ENCODE measurements around the gene PKHD1. TPM values are rescaled to one million over a fixed set of nuclear protein-coding genes. Genes with fewer than 3 reads are reported as not detected.
"Not testable (repeated sequence)": the region's sequence is repeated elsewhere in the genome, so short reads cannot be mapped to it uniquely, and the experiment has no call there.

The PKHD1 gene
- total RNA-seq, 4 donors from 2014 or later, result 0.12 TPM; not detected in 3

- TF ChIP-seq, protein P1, sequence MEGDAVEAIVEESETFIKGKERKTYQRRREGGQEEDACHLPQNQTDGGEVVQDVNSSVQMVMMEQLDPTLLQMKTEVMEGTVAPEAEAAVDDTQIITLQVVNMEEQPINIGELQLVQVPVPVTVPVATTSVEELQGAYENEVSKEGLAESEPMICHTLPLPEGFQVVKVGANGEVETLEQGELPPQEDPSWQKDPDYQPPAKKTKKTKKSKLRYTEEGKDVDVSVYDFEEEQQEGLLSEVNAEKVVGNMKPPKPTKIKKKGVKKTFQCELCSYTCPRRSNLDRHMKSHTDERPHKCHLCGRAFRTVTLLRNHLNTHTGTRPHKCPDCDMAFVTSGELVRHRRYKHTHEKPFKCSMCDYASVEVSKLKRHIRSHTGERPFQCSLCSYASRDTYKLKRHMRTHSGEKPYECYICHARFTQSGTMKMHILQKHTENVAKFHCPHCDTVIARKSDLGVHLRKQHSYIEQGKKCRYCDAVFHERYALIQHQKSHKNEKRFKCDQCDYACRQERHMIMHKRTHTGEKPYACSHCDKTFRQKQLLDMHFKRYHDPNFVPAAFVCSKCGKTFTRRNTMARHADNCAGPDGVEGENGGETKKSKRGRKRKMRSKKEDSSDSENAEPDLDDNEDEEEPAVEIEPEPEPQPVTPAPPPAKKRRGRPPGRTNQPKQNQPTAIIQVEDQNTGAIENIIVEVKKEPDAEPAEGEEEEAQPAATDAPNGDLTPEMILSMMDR (IDR thresholded peaks at IDR 0.05), result no peak
- DNase-seq (ENCODE audit: low spot score) (no peak), ATAC-seq (ENCODE audit: low FRiP score) (no peak)
These were observed 125.1 kb downstream of the PKHD1 start for GRCh38 chr6:51962354-51962753.

- TF ChIP-seq, protein P1 (IDR thresholded peaks at IDR 0.05), result no peak
- DNase-seq (ENCODE audit: low spot score) (no peak), ATAC-seq (ENCODE audit: low FRiP score) (no peak)
These were observed 127.0 kb downstream of the PKHD1 start for GRCh38 chr6:51960419-51960818.

- DNase-seq (ENCODE audit: low spot score), result peak; percentile 35
- TF ChIP-seq, protein P1 (IDR thresholded peaks at IDR 0.05), result no peak
- ATAC-seq (ENCODE audit: low FRiP score), result no peak
These were observed 127.5 kb downstream of the PKHD1 start for GRCh38 chr6:51959744-51960383.

DNA sequence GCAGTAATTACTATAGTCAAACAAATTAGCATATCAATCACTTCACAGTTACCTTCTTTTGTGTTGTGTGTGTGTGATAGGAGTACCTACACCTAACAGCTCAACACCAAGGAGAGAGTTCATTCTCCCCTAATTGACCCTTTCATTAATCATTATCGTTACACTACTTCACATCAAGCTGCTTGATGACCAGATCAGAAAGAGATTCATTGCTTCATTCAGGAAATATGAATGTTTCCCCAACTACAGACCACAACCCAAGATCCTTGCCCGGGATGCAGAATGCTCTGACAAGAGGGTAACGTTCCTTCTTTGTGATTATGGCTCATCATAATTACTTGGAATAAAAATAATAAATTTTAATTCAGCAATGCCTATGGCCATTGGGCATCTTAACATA, 132.7 kb downstream of the PKHD1 start:
- DNase-seq (ENCODE audit: low spot score), result no peak
- no peak for ATAC-seq (ENCODE audit: low FRiP score)
- TF ChIP-seq, protein P1 (IDR thresholded peaks at IDR 0.05), result no peak

GRCh38 chr6:51953246-51953645, 134.2 kb downstream of the PKHD1 start:
- TF ChIP-seq, protein P1 (IDR thresholded peaks at IDR 0.05), result no peak
- no peak for DNase-seq (ENCODE audit: low spot score)
- no peak for ATAC-seq (ENCODE audit: low FRiP score)

DNA sequence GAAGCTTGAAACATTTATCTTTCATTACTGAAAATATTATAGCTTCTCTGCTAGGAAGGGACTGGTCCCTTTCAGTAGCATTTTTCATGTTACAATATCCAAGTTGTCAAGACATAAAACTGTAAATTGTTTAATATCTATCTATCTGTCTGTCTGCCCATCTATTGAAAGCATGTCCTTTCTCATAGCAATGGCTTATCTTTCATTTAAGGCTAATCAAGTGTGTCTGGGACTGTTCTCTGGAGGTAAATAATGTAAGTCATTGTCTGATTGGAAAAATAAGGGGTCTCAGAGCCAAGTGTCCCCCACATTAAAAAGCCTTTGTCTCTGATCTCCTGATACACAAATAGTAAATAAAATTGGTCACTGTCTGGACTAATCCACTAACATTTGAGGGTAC, 135.5 kb downstream of the PKHD1 start:
- ATAC-seq (ENCODE audit: low FRiP score) (no peak), DNase-seq (ENCODE audit: low spot score) (no peak)
- TF ChIP-seq, protein P1 (IDR thresholded peaks at IDR 0.05), result no peak

GRCh38 chr6:51949526-51949925, 137.9 kb downstream of the PKHD1 start:
- TF ChIP-seq, protein P1 (IDR thresholded peaks at IDR 0.05), result no peak
- DNase-seq (ENCODE audit: low spot score) (no peak), ATAC-seq (ENCODE audit: low FRiP score) (no peak)

DNA sequence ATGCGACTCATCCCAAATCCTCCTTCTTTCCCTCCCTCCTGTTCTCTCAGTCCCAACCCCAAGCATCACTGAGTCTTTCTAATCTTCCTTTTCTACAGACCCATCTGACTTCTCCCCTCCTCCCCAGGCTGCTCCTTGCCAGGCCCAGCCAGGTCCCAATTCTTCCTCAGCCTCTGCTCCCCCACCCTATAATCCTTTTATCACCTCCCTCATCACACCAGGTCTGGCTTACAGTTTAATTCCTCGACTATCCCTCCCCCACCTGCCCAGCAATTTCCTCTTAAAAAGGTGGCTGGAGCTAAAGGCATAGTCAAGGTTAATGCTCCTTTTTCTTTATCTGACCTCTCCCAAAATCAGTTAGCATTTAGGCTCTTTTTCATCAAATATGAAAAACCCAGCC, 147.7 kb downstream of the PKHD1 start:
- not testable (repeated sequence) for DNase-seq (ENCODE audit: low spot score); ATAC-seq (ENCODE audit: low FRiP score)

All from omental fat pad (tissue), 4 donors.